AG04449 (cell line): ENCODE results near the gene TOM1.

Experiments used
- CTCF ChIA-PET: fragments of 350-600 bp; formaldehyde crosslinking; extraction: SDS; loops from one replicate; lab custom pipeline; 2021; ENCODE audit warnings: antibody characterized with exemption; lab: Yijun Ruan, JAX
- POLR2A ChIA-PET: fragments of 400-600, 350-600 bp; formaldehyde crosslinking; extraction: SDS; loops from one replicate; lab custom pipeline; 2020; ENCODE audit warnings: antibody characterized with exemption, inconsistent platforms; lab: Yijun Ruan, JAX
- DNase-seq: peaks from one replicate; pipeline ENCODE4 v3.0.0-alpha.2; 2010; ENCODE audit warnings: low read depth, low spot score
- H3K4me3 ChIP-seq: 2 replicates; pipeline ENCODE4 v1.5.1; 2011; ENCODE audit warnings: low read depth, mild to moderate bottlenecking, control low read depth, low read length
- CTCF ChIP-seq: IDR thresholded peaks from one replicate; pipeline ENCODE4 v1.5.1; 2011; ENCODE audit warnings: mild to moderate bottlenecking, moderate library complexity, low read length, control low read depth, inconsistent platforms; ENCODE audit not compliant: insufficient read depth; ENCODE audit errors: missing control alignments

Gene TOM1

GRCh38 chr22:35380013-35380412 lies 80.3 kb downstream of the TOM1 start:
- POLR2A ChIA-PET = interaction anchor here (0.7 to 1.4 kb wide), 4 partner anchors 8 to 460 kb away, joined by 3 to 6 read pairs (median 4); no protein-coding TSS in a partner anchor
- CTCF ChIA-PET = interaction anchor here (0.8 to 2.5 kb wide), 6 partner anchors 10 to 51 kb away, joined by 3 to 8 read pairs (median 4); no protein-coding TSS in a partner anchor
- TF ChIP-seq CTCF = no peak
- no peak for DNase-seq
- H3K4me3 ChIP-seq = no peak overlapping the region

GRCh38 chr22:35380537-35381423 lies 81.1 kb downstream of the TOM1 start, which contains the start of gene HMOX1:
Gene HMOX1 (plus strand): TSS chr22:35381096. CDS start chr22:35381174, 78 bp downstream.
- DNase-seq = peak; percentile 59
- peak within 1 kb of the TSS; percentile 87 for H3K4me3 ChIP-seq
- CTCF ChIA-PET = interaction anchor here (0.8 to 2.5 kb wide), 5 partner anchors 9 to 50 kb away, joined by 3 to 8 read pairs (median 3); no protein-coding TSS in a partner anchor
- POLR2A ChIA-PET = interaction anchor here (0.7 to 1.4 kb wide), 5 partner anchors 9 to 459 kb away, joined by 3 to 6 read pairs (median 3); no protein-coding TSS in a partner anchor
- TF ChIP-seq CTCF = peak; percentile 35

GRCh38 chr22:35381424-35382009 lies 81.8 kb downstream of the TOM1 start:
- peak overlapping the region; percentile 87 for H3K4me3 ChIP-seq
- ChIA-PET CTCF (interaction anchor here (0.6 to 2.5 kb wide), 3 partner anchors 8 to 249 kb away, joined by 4 to 8 read pairs (median 5); no protein-coding TSS in a partner anchor), POLR2A (interaction anchor here (0.8 kb wide), 1 partner anchor 9 kb away, joined by 3 read pairs; no protein-coding TSS in a partner anchor)
- DNase-seq = no peak
- no peak for TF ChIP-seq CTCF

GRCh38 chr22:35383679-35384071 lies 84.0 kb downstream of the TOM1 start:
- no peak for DNase-seq
- TF ChIP-seq CTCF = no peak
- CTCF ChIA-PET = interaction anchor here (0.9 to 1.8 kb wide), 4 partner anchors 33 to 243 kb away, joined by 3 to 4 read pairs (median 3); no protein-coding TSS in a partner anchor
- H3K4me3 ChIP-seq = no peak overlapping the region
- POLR2A ChIA-PET = interaction anchor here (0.6 kb wide), 1 partner anchor 10 kb away, joined by 3 read pairs; no protein-coding TSS in a partner anchor

GRCh38 chr22:35384527-35384926 lies 84.8 kb downstream of the TOM1 start:
- ChIA-PET CTCF (interaction anchor here (0.9 to 1.8 kb wide), 4 partner anchors 14 to 237 kb away, joined by 3 to 7 read pairs (median 4); no protein-coding TSS in a partner anchor), POLR2A (no interaction called here)
- H3K4me3 ChIP-seq = no peak overlapping the region
- no peak for TF ChIP-seq CTCF
- no peak for DNase-seq
